BE2C (cell line): ENCODE data around the gene MCFD2.

ENCODE experiments used
- DNase-seq: peaks from one replicate; pipeline ENCODE4 v3.0.0-alpha.2; 2020
- H3K27me3 ChIP-seq: fragments of 250-450 bp; sonication (Bioruptor Pico); 2 replicates; pipeline ENCODE4 v1.5.1; 2020; ENCODE audit warnings: mild to moderate bottlenecking
- H3K36me3 ChIP-seq: fragments of 250-450 bp; sonication (Bioruptor Pico); 2 replicates; pipeline ENCODE4 v1.5.1; 2020; ENCODE audit warnings: mild to moderate bottlenecking
- H3K4me1 ChIP-seq: fragments of 250-450 bp; sonication (Bioruptor Pico); 2 replicates; pipeline ENCODE4 v1.5.1; 2020
- H3K4me3 ChIP-seq: 2 replicates; pipeline ENCODE4 v1.5.1; 2011; ENCODE audit warnings: low read depth, low read length
- H3K9me3 ChIP-seq: fragments of 250-450 bp; sonication (Bioruptor Pico); 2 replicates; pipeline ENCODE4 v1.5.1; 2020
- CTCF ChIP-seq: IDR thresholded peaks from 2 replicates; pipeline ENCODE4 v1.5.1; 2012; ENCODE audit warnings: mild to moderate bottlenecking, low read depth, low read length

The MCFD2 gene

DNA sequence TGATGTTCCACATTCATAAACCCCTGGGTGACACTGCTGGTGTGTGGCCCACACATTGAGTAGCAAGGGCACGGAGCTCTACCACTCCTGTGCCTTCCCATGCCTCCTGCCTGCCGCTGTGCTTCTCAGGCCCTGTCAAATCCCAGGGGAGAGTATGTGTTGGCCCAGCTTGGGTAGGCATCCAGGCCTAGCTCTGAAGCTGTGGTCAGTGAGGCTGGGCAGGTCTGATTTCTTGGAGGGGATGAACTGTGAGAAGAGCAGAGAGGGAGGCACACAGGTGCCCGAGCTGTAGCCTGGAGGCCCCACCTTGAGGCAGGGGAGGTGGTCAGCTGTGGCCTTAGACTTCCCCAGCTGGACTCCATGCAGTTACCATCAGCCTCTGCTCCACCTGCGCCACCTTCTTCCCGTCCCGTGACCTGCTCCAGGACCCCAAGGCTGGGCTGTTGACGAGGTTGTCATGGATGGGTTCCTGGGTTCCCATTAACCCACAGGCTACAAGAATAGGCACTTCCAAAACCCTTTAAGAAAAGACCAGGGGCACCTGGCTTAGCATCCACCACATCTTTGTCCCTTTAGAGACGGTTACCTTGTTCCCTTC lies 23.6 kb downstream of the MCFD2 start:
- Histone ChIP-seq H3K4me1 (no peaks in the 10 kb centered on the region), H3K27me3 (no peaks in the 10 kb centered on the region), H3K36me3 (no peaks in the 10 kb centered on the region), H3K4me3 (no peak overlapping the region), H3K9me3 (no peaks in the 10 kb centered on the region)
- TF ChIP-seq CTCF, result no peak
- no peak for DNase-seq

DNA sequence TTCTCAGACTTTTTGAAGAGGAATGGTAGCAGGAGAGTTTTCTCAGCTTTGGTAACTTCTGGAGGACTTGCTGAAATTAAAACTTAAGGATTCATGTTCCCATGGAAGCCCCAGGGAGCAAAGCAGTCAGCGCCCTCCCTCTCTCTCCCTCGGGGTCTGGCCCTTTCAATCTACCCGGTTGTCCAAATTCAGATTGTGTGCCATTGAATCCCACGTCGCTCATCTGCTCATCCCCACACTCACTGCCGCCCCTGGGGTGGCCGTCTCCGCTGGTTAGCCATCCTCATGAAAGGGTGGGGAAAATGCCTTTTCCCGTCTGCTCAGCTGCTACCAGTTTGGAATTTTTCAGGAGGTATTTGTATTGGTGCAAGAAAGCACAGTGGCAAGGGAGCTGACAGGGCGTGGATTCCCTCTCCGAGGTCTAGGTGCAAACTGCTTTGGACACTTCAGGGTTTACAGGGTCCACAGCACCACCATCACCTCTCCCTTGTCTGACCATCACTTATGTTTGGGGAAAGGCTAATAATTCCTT lies 27.1 kb downstream of the MCFD2 start:
- no peaks in the 10 kb centered on the region for H3K36me3 ChIP-seq
- TF ChIP-seq CTCF, result no peak
- no peaks in the 10 kb centered on the region for H3K27me3 ChIP-seq
- H3K9me3 ChIP-seq, result no peaks in the 10 kb centered on the region
- no peak overlapping the region for H3K4me3 ChIP-seq
- H3K4me1 ChIP-seq, result no peaks in the 10 kb centered on the region
- no peak for DNase-seq

DNA sequence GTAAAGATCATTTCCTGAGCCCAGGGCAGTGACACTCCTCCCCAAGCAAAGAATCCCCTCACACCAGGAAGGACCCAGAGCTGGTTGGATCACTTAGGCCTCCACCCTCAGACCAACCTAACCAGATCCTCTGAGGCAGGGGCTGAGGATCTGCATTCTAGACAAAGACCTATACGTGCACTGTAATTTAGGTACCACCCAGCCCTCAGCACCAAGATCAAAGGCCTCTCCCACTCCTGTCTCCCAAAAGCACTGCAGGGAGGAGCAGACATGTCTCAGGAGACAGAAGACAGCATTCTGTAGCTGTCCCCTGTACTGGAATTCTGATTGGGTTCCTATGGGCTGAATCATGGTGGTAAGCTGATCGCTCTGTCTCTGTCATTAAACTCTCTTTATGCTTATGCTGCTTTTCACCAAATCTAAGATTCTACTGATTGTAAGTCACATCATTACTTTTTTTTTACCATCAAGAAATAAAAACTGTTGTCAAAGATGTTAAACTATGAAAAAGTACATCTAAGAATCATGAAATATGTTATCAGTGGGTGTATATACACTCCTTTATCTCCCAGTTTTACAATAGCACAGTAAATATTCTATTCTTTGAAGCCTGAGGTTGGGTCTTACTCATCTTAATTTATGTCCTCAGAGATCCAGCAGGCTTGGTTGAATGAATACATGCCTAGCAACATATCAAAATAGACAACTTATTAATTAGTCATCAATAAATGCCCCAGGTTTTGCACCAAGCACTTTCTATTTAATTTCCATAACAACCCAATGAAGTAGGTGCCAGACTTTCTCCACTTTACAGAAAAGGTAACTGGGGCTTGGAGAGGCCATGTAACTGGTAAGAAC lies 28.3 kb downstream of the MCFD2 start:
- no peak for DNase-seq

GRCh38 chr2:46886268-46887027 lies 29.2 kb downstream of the MCFD2 start:
- no peaks in the 10 kb centered on the region for H3K27me3 ChIP-seq
- no peaks in the 10 kb centered on the region for H3K36me3 ChIP-seq
- no peak for DNase-seq
- H3K9me3 ChIP-seq, result no peaks in the 10 kb centered on the region
- peaks cover 5% of the 10 kb centered on the region for H3K4me1 ChIP-seq
- no peak for TF ChIP-seq CTCF
- no peak overlapping the region for H3K4me3 ChIP-seq

More for the DNA sequence above, 28.3 kb downstream of the MCFD2 start:
- H3K27me3 ChIP-seq, result no peaks in the 10 kb centered on the region
- no peak for TF ChIP-seq CTCF
- H3K36me3 ChIP-seq, result no peaks in the 10 kb centered on the region
- no peak overlapping the region for H3K4me3 ChIP-seq
- H3K4me1 ChIP-seq, result no peaks in the 10 kb centered on the region
- no peaks in the 10 kb centered on the region for H3K9me3 ChIP-seq

GRCh38 chr2:46885376-46885775 lies 30.2 kb downstream of the MCFD2 start:
- H3K4me3 ChIP-seq, result no peak overlapping the region
- no peak for DNase-seq
- H3K9me3 ChIP-seq, result no peaks in the 10 kb centered on the region
- peaks cover 10% of the 10 kb centered on the region for H3K4me1 ChIP-seq
- TF ChIP-seq CTCF, result no peak
- H3K27me3 ChIP-seq, result no peaks in the 10 kb centered on the region
- H3K36me3 ChIP-seq, result no peaks in the 10 kb centered on the region
